Measurements from ENCODE around the gene RHOT1.

Gene RHOT1

DNA sequence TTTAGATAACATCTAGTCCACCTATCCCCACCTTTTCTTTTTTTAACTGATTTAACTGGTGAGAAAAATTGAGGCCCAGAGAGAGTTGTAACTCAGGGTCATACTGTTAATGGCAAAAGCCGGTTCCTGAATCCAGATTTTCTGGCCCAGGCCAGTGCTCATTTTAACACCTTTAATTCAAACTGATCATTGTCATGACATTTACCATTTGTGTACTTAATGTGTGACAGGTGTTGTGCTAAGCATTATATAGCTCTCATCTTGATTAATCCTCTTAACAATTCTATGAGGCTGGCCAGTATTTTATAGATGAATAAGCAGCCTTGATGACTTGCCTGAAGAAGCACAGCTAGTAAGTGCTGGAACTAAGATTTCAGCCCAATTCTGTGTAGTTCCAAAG lies 14.4 kb downstream of the RHOT1 start (continued):
- TF ChIP-seq CREB5 (CRISPR knock-in tag; IDR thresholded peaks at IDR 0.05; ENCODE audit: low read depth) = no peak

DNA sequence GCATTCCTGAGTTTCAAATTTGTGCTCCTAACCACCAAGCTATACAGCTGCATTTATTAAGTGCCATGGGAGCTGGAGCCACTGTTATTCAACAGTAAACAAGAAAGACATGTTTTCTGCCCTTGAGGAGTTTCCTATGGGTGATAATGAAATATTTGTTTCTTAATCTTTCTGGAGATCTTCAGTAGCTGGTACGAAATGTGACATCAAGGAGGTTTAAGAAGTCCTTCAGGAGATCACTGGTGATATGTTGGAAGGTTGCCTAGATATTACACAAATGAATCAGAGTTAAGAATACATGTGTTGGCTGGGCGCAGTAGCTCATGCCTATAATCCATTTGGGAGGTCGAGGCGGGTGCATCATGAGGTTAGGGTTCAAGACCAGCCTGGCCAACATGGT lies 14.9 kb downstream of the RHOT1 start:
- no peak for ATAC-seq
- no peak for TF ChIP-seq ZFP3 (CRISPR knock-in tag; IDR thresholded peaks at IDR 0.05)
- no peak for TF ChIP-seq ZC3H10 (CRISPR knock-in tag; IDR thresholded peaks at IDR 0.05)
- no peak for TF ChIP-seq PPARA (CRISPR knock-in tag; IDR thresholded peaks at IDR 0.05; ENCODE audit: borderline replicate concordance)
- TF ChIP-seq, protein P1, sequence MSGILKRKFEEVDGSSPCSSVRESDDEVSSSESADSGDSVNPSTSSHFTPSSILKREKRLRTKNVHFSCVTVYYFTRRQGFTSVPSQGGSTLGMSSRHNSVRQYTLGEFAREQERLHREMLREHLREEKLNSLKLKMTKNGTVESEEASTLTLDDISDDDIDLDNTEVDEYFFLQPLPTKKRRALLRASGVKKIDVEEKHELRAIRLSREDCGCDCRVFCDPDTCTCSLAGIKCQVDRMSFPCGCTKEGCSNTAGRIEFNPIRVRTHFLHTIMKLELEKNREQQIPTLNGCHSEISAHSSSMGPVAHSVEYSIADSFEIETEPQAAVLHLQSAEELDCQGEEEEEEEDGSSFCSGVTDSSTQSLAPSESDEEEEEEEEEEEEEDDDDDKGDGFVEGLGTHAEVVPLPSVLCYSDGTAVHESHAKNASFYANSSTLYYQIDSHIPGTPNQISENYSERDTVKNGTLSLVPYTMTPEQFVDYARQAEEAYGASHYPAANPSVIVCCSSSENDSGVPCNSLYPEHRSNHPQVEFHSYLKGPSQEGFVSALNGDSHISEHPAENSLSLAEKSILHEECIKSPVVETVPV (CRISPR knock-in tag; IDR thresholded peaks at IDR 0.05) = no peak
- TF ChIP-seq ISL1 (CRISPR knock-in tag; IDR thresholded peaks at IDR 0.05) = no peak
- TF ChIP-seq ESRRG (CRISPR knock-in tag; IDR thresholded peaks at IDR 0.05) = no peak
- no peak for TF ChIP-seq GLIS3 (CRISPR knock-in tag; IDR thresholded peaks at IDR 0.05)
- no peak for TF ChIP-seq ZNF8 (CRISPR knock-in tag; IDR thresholded peaks at IDR 0.05)
- TF ChIP-seq ZNF565 (CRISPR knock-in tag; conservative IDR thresholded peaks at IDR 0.05; ENCODE audit: low read depth) = no peak
- TF ChIP-seq CREB5 (CRISPR knock-in tag; IDR thresholded peaks at IDR 0.05; ENCODE audit: low read depth) = no peak
- no peak for TF ChIP-seq ZFP30 (CRISPR knock-in tag; IDR thresholded peaks at IDR 0.05)
- no peak for TF ChIP-seq RARB (CRISPR knock-in tag; IDR thresholded peaks at IDR 0.05)
- no peak for TF ChIP-seq PATZ1 (CRISPR knock-in tag; IDR thresholded peaks at IDR 0.05; ENCODE audit: borderline replicate concordance)

- no peak for ATAC-seq
- TF ChIP-seq ZFP30 (CRISPR knock-in tag; IDR thresholded peaks at IDR 0.05) (no peak), ISL1 (CRISPR knock-in tag; IDR thresholded peaks at IDR 0.05) (no peak), ZC3H10 (CRISPR knock-in tag; IDR thresholded peaks at IDR 0.05) (no peak), ZNF565 (CRISPR knock-in tag; conservative IDR thresholded peaks at IDR 0.05; ENCODE audit: low read depth) (no peak), RARB (CRISPR knock-in tag; IDR thresholded peaks at IDR 0.05) (no peak), ARNTL (CRISPR knock-in tag; IDR thresholded peaks at IDR 0.05; ENCODE audit: borderline replicate concordance, low read depth) (no peak), BACH2 (CRISPR knock-in tag; IDR thresholded peaks at IDR 0.05; ENCODE audit: borderline replicate concordance) (no peak), PPARA (CRISPR knock-in tag; IDR thresholded peaks at IDR 0.05; ENCODE audit: borderline replicate concordance) (no peak), TOX (CRISPR knock-in tag; IDR thresholded peaks at IDR 0.05; ENCODE audit: borderline replicate concordance) (no peak), GLIS3 (CRISPR knock-in tag; IDR thresholded peaks at IDR 0.05) (no peak), CSDC2 (CRISPR knock-in tag; IDR thresholded peaks at IDR 0.05) (no peak)
- TF ChIP-seq, protein P2, sequence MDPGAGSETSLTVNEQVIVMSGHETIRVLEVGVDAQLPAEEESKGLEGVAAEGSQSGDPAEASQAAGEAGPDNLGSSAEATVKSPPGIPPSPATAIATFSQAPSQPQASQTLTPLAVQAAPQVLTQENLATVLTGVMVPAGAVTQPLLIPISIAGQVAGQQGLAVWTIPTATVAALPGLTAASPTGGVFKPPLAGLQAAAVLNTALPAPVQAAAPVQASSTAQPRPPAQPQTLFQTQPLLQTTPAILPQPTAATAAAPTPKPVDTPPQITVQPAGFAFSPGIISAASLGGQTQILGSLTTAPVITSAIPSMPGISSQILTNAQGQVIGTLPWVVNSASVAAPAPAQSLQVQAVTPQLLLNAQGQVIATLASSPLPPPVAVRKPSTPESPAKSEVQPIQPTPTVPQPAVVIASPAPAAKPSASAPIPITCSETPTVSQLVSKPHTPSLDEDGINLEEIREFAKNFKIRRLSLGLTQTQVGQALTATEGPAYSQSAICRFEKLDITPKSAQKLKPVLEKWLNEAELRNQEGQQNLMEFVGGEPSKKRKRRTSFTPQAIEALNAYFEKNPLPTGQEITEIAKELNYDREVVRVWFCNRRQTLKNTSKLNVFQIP (CRISPR knock-in tag; IDR thresholded peaks at IDR 0.05; ENCODE audit: borderline replicate concordance, low read depth) = no peak
- TF ChIP-seq, protein P1 (CRISPR knock-in tag; IDR thresholded peaks at IDR 0.05) = no peak
These were observed 16.7 kb downstream of the RHOT1 start for GRCh38 chr17:32158870-32159585.

Data from SK-N-SH treated with all-trans-retinoic acid at 6 μM for 48 hours (cell line).